NCI-H2029 (cell line): ENCODE data around the gene PON2.
"Not testable (repeated sequence)": the region's sequence is repeated elsewhere in the genome, so short reads cannot be mapped to it uniquely, and the experiment has no call there.

Source experiments
- DNase-seq: peaks from one replicate; lab custom pipeline; 2025; lab: John Stamatoyannopoulos, UW

PON2 gene

DNA sequence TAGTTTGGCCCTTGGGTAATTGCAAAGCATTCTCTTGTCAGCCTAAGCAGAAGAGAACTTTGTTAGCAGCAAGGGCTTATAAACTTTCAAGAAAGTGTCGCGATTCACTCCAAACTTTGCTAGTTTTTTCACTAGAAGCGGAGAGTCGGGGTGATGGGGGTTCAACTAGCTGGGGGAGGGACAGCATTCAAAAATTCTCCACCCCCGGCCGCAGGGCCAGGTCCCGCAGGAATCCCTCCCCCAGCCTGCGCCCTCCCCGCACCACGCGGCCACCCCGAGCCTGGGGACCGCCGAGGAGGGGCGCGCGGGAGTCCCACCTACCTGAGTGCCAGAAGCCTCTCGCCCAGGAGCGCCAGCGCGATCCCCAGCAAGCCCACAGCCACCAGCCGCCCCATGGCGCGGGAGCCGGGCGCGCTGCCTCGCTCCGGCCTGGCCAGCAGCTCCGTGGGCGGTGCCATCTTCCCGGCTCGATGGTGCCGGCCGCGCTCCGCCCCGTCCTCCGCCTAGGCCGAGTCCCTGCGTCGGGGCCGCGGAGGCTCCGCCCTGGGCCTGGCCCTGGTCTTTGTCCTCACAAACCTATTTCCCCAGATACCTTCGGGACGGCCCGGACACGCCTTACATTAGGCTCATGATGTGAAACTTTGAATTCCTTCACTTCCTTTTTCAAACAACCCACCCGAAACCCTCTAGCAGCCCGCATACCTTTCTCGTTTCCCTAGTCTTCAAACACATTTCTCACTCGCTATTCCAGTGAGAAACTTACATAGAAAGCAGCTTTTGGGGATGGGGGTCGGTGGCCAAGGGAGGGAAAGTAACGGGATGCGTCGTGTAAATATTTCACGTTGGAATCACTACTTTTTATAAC is at the start of gene PON2:
Gene PON2 (minus strand): TSS at position 472 of the 865 bp plus-strand sequence. CDS start 77 bp downstream, at position 395.
- DNase-seq: peak; percentile 53

DNA sequence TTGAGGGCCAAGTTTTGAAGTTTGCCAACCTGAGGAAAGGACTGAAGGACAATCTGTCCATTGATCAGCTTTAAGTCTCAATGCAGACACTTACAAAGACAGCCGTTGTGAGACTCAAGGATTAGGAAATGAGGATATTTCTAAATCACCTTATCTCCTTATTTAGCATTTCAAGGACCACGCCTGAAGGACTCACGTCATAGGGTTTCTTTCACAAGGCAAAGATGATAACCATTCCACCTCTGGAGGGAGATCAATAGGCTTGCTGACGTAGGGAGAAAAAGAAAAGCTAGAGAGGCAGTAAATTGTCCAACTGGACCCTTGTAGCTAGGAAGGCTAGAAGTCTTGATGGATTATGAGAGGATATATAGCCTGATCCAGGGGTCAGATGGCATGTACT is 47.6 kb upstream of the PON2 start:
- no peak for DNase-seq

DNA sequence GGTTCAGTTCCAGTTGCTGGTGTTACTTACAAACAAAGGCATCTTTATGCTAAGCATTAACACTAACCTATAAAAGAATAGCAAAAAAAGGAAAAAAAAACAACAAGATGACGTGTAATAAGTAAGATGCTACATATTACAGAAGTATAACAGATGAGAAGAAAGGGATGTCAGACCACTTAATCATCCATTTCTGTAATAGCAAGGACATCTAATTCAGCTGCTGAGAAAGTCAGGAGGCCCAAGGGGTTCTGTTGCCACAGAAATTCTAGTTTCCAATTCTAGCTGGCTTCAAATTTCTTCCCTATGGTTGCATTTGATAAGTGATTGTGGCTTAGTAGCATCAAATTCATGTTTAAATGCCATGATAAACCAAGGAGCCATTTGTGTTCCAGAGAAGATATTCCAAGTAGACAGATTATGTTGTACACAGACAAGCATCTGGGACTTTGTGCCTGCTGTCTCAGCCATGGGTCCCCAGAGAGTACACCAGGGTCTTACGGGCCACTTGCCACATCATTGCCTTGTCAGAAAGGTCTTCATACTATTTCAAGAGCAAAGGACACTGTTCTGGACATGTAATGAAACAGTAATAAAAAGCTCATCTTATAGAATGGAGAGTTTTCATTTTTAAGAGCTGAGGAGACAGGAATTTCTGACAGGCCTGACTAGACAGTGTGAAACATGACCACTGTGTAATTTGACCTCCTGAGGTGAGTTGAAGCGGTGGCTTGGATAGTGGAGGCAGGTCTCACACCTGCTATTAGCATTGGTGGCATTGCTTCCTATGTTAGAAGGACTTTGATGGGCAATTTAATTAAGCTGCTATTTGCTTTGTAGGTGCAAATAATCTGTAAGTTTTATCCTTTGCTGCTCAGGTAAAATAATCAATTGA is 46.7 kb upstream of the PON2 start:
- peak; percentile 21 for DNase-seq

DNA sequence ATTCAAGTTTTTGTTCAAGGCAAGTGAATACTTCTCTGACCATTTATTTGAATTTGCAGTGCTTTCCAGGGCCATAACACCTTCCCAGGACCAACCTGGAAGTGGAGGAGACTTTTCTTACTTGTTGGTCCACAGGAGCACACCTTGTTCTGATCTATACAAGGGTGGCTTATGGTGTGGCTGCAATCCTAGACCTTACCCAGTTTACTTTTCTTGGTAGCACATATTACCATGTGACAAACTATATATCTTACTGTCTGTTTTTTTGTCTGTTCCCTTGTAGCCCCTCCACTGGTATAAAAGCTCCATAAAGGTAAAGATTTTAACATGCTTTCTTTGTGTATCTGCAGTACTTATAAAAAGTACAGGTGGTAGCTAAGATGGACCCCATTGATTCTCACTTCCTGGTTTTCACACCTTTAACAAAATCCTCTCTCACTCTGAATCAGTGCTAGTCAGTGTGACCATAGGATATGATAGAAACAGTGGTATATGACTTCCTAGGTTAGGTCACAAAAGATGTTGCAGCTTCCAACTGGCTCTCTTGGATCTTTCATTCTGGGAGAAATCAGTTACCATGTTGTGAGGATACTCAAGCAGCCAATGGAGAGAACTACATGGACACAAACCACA is 45.3 kb upstream of the PON2 start:
- no peak for DNase-seq

DNA sequence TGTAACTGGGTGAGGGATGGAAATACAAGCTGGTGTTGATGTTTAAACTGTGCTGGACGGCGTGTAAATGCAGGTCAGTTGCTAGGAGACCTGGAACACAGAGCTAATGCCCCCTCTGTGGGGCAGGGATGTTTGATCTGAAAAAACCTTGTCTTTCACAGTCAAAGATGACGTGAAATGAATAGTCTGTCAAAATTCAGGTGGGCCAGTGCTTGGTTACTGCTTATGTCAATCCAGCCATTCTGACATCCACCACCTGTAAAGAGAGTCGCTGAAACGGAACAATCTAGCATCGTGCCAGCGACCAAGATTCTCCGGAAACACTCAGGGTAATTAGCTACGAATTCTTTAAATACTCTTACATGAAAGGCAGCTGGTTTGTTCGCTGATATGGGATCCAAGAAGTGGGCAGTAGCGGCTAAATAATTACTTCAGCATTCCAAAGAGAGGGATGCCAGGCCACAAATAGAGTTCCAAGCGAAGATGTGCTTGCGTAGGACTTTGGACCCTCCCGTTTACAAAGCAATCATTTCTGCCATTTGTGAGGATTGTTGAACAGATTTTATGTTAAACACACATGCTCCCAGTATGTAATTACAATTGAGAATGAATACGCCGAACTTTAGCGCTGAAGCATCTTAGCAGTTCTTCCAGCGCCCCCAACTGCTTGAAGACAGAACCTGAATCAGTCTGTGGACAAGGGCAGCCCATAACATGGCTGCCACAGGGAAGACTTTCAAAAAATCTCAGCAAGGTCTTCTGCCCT is 43.6 kb upstream of the PON2 start:
- DNase-seq: no peak

DNA sequence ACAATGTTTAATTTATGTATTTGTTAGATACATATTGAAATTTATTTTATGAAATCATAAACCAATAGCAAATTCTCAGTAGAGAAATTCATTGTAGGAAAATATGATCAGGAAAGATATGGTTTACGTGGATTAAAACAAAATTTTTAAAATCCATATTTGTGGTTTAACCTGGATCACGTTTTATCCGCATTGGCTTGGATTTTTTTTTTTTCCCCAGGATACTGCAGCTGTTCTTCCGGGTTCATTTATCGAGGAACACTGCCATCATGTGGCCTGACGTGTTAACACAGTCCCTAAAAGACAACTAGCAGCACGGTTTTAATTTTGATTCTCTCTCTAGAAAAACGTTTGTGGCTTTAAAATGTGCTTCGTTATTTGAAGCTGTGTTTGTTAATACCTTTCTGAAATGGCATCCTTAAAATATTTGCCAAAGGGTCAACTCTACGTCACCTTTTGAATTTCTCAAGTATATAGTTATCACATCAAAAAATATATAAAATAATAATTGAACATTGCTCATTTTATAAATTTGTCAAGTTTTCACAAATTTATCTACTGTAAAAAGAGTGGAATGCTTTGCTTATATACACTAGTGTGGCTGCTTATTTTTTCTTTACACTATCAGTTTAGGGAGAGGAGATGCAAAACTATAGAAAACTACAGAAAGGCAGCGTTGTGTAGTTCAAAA is 42.2 kb upstream of the PON2 start:
- peak; percentile 80 for DNase-seq

DNA sequence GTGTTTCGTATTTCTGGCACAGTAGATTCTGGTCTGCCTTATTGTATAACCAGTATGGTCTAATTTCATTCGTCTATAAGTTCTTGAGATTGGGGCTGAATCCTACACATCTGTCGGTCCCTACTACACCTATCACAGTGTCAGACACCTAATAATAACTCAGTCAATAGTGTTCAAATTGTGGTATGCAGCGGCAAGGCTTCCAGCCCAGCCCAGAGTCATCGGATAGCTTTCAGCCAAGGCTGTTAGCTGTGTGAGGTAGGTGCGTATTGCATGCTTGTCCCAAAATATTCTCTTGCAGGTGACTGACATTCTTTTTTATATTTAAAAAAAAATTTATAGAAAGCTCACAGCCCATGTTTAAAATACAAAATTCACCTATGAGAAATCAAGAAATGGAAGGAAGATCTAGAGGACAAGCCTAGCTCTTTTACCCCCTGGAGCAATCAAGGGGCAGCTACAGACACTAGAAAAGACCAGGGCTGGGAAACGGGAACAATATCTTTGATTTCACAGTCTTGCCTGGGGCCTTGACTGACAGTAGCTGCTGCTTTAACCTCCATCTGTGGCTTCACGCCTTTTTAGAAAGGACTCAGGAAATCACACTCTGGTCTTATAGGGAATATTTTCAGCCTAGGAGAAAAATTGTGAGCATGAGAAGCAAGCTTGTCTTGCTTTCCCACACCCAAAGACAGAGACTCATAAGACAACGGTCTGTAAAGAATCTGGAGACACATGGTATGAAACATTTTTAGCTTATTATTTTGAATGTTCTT is 41.4 kb upstream of the PON2 start:
- DNase-seq: no peak

DNA sequence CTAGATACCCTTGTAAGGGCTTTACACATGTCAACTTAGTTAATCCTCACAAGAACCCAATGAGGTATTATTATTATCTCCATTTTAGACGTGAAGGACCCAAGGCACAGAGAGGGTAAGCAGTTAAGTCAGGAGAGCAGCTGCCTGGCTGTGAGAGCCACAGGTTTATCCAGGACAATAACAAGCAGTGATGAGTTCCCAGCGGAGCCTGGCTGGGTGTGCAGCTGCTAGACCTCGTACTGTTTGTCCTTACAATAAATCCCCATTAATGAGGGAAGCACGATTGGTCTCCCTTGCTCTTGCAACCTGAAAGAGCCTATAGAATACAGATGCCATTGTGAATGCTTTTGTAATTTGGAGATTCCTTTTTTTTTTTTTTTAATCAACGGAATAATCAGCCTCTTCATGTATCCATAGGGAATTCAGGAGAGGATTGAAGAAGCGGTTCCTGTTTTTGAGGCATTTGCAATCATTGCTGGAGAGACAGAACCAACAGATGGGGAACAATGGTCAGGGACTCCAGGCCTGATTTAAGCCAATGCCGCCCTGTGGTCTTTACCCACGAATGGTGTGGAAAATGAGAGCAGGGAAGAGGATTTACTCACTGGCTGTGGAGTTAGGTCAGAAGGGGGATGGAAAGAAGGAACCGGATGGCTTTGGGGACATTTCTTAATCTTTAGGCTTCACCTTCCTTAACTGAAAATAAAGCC is 38.6 kb upstream of the PON2 start:
- peak; percentile 15 for DNase-seq

DNA sequence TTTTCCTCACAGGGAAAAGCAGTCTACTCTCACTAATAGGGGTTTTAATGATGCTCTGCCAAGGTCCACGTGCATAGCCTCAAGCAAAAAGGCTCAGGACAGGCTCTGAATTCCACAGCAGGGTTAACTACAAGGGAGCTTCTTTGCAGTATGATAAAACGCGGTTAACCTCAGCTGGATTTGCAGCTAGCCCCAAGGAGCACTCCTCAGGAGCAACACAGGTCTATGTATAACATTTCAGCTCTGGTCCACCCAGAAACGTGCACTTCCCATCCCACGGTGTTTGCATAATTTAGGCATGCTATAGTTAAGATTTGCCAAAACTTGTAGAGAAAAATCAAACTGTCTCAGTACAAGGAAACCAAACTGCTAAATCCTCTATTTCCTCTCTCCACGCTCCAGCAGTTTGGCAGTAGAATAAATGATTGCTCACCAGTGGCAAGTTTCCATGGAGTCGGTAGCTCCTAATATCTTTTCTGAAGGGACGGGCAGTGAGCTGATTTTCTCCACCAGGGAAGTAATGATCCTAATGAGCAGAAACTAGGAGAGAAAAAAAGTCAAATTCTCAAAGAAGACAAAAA is 37.8 kb upstream of the PON2 start:
- peak; percentile 26 for DNase-seq

DNA sequence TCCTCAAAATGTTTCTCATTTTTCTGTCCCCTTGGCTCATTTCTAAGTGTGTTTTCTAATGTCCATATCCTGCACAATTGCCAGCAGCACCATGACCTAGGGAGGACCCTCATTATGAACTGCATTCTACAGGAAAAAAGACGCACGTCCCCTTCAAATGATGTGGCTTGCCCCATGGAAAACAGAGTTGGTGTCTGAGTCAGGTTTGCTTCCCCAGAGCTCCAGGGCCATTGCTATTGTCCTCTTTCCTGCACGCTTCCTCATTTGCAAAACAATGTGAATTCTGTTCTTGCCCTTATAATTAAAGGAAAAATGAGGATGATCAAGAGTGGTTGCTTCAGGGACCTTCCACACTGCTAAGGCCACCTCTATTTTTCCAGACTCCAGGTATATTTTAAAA is 36.2 kb upstream of the PON2 start:
- DNase-seq: peak; percentile 28

DNA sequence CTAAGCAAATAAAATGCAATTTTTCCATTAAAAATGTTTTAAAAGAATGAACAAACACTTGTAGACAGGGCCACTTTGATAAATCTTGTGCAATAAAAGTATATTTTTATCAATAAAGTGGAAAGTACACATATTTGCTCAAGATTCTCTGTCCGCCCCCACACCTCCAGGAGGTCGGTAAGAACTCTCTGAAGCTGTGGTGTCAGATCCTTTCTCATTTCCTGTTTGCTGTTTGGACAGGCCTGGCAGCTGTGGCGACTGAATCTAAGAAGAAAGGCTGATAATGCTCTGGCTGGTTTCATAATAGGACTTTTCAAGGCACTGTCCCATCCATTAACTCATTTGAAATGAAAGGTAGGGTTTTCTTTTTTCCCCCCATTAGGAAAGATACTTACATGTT is 35.6 kb upstream of the PON2 start:
- DNase-seq: peak; percentile 70

DNA sequence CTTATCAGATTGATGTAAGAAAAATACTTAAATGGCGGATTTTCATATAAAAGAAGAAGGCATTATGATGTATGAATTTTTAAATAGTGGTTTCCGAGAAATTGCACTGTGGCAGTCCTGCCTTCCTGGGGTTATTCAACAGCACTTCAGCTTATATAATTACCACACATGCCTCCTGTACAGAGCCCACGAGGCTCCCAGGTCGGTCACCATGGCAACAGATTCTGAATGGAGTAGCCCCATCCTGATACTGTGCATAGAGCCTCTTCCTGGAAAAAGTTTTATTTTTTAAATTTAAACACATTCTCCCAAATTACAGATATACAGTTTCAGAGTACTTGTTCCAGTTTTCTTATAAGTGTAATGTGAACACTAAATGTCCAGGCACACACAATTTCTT is 35.0 kb upstream of the PON2 start:
- peak; percentile 73 for DNase-seq

DNA sequence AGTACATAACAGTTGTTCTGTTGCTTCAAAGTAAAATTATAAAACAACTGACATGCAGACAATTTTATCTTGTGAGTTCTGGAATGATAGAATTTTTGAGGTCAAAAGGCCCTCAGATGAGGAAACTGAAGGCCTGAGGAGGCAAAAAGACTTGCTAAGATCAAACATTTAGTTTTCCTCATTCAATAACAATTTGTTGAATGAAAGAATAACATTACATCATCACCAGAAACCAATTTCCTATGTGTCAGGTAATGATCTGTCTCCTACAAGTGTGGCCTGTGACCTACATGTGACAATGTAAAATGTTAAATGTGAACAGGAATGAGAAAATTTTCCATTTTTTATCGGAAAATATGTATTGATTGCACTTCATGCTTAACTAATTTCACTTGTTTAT is 34.4 kb upstream of the PON2 start:
- DNase-seq: no peak

DNA sequence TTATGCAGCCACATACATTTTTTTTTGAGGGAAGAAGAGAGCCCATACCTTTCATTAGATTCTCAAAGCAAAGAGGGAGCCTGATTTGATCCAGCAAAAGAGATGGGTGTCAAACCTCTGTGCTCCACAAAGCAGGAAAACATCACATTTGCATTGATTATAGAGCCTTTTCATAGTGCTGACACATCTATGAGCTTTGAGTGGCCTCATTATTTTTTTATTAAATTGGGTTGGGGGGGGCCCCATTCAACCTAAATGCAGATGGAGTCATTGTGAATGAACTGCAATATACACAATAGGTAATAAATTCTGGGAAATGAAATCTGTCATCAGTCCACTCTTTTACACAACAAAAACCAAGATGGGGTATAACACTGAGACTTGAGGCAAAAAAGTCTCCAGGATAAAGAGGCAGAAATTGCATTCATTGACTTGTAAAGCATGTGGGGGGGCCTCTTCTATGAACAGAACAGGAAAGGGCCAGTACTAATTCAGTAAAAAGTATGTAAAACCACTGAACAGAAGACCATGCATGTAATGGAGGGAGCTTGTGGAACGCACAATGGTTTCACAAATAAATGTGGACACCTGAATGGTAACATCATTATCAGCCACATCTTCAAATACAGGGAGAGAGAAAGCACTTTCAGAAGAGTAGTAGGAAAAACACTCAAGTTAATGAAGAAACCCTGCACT is 33.2 kb upstream of the PON2 start:
- no peak for DNase-seq

DNA sequence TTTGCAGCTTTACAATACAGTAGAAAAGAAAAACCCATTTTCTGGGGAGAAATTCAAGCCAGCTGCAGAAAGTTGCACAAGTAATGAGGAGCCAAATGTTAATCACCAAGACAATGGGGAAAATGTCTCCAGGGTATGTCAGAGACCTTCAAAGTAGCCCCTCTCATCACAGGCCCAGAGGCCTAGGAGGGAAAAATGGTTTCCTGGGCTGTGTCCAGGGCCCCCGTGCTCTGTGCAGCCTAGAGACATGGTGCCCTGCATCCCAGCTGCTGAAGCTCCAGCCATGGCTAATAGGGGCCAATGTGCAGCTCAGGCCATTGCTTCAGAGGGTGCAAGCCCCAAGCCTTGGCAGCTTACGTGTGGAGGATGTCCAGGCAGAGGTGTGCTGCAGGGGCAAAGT is 25.8 kb upstream of the PON2 start:
- DNase-seq: not testable (repeated sequence)

DNA sequence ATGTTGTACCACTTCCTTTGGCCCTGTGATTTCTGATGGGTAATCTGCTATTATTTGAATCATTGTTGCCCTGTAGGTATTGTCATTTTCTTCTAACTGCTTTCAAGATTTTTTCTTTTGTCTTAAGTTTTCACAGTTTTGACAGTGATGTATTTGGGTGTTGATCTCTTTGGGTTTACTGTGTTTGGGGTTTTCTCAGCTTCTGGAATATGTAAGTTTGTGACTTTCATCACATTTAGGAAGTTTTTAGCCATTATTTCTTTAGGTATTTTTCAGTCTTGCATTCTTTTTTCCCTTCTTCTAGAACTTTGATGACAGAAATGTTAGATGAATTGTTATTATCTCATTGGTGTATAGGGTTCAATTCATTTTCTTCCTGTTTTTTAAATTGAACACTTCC is 23.1 kb upstream of the PON2 start:
- DNase-seq: no peak

DNA sequence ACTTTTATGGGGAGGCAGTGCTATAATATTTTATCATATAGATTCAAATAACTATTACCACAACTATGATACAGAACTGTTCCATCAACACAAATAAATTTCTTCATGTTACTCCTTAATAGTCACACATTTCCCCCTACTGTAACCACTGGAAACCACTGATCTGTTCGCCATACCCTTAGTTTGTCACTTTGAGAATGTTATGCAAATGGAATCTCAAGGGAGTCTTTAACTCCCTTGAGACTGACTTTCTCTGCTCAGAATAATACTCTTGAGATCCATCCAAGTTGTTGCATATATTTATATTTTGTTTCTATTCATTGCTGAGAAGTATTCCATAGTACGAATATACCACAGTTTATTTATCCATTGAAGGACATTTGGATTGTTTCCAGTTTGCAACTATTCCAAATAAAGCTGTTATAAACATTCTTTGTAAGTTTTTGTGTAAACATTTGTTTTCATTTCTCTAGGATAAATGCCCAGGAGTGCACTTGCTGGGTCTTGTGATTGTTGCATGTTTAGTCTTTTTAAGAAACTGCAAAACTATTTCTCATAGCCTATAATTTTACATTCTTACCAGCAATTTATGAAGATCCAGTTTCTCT is 19.7 kb upstream of the PON2 start:
- no peak for DNase-seq

DNA sequence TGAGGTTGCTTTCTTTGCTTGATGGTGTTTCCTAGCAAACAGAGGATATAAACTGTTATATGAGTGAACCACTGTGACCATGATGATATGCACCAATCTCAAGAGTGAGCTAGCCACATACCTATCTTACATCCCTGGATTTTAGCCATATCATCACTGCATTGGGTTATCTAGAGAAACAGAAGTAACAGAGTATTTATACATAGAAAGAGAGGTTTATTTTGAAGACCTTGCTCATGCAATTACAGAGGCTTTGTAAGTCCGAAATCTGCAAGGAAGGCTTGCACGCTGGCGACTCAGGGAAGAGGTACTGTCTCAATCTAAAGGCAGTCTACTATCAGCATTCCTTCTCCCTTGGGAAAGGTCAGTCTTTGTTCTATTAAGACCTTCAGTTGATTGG is 11.8 kb upstream of the PON2 start:
- DNase-seq: no peak
